Measurements from ENCODE around the gene SLC13A5. TPM values are rescaled to one million over a fixed set of nuclear protein-coding genes. Genes with fewer than 3 reads are reported as not detected.
"Not testable (repeated sequence)": the region's sequence is repeated elsewhere in the genome, so short reads cannot be mapped to it uniquely, and the experiment has no call there.

Gene SLC13A5
- total RNA-seq, 1 experiment from 2014 or later: 3.1 TPM

DNA sequence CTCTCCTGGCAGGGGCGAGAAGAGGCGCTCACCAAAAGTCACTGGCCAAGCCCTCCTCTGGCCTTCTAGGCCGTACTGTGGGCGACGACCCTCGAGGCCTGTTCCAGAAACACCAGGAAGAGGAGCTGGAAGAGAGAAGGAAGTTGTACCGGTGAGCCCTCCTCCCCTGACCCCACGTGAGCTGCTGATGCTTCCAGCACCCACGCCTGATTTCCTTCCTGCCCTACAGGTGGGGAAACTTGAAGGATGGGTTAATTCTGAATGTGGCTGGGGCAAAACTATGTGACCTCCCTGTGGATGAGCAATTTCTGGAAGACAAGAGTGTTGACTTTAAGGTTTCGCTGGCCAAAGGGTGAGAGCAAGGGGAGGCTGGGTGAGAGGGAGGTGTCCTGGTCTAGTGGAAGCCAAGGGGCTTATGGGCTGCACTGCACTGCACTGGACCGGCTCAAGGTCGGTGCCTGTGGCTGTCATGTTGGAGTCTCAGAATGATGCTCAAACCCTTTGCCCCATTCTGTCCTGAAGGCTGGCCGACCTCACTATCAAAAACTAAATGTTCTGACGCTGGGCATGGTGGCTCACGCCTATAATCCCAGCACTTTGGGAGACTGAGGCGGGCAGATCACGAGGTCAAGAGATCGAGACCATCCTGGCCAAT is 55.4 kb downstream of the SLC13A5 start:
- CTCF ChIA-PET: no interaction called here
- TF ChIP-seq, protein P1, sequence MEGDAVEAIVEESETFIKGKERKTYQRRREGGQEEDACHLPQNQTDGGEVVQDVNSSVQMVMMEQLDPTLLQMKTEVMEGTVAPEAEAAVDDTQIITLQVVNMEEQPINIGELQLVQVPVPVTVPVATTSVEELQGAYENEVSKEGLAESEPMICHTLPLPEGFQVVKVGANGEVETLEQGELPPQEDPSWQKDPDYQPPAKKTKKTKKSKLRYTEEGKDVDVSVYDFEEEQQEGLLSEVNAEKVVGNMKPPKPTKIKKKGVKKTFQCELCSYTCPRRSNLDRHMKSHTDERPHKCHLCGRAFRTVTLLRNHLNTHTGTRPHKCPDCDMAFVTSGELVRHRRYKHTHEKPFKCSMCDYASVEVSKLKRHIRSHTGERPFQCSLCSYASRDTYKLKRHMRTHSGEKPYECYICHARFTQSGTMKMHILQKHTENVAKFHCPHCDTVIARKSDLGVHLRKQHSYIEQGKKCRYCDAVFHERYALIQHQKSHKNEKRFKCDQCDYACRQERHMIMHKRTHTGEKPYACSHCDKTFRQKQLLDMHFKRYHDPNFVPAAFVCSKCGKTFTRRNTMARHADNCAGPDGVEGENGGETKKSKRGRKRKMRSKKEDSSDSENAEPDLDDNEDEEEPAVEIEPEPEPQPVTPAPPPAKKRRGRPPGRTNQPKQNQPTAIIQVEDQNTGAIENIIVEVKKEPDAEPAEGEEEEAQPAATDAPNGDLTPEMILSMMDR (IDR thresholded peaks at IDR 0.05; ENCODE audit: unreplicated experiment): no peak
- H3K4me3 Mint-ChIP-seq (ENCODE audit: low read depth, unreplicated experiment): peak overlapping the region; percentile 42
- DNase-seq: no peak
- H3K36me3 Mint-ChIP-seq (ENCODE audit: insufficient read depth, unreplicated experiment): peaks cover 2% of the 10 kb centered on the region
- H3K27ac Mint-ChIP-seq (ENCODE audit: unreplicated experiment): no peak overlapping the region
- no TSS peak for BruUV-seq (replicated peaks)
- no peaks in the 10 kb centered on the region for H3K9me3 Mint-ChIP-seq (ENCODE audit: low read depth, unreplicated experiment)
- H3K4me1 Mint-ChIP-seq (ENCODE audit: low read depth, unreplicated experiment): peaks cover 14% of the 10 kb centered on the region
- intact Hi-C loops (cut with micrococcal nuclease; ENCODE audit: unreplicated experiment): no loop called here
- H3K27me3 Mint-ChIP-seq (ENCODE audit: unreplicated experiment): peaks cover 33% of the 10 kb centered on the region

DNA sequence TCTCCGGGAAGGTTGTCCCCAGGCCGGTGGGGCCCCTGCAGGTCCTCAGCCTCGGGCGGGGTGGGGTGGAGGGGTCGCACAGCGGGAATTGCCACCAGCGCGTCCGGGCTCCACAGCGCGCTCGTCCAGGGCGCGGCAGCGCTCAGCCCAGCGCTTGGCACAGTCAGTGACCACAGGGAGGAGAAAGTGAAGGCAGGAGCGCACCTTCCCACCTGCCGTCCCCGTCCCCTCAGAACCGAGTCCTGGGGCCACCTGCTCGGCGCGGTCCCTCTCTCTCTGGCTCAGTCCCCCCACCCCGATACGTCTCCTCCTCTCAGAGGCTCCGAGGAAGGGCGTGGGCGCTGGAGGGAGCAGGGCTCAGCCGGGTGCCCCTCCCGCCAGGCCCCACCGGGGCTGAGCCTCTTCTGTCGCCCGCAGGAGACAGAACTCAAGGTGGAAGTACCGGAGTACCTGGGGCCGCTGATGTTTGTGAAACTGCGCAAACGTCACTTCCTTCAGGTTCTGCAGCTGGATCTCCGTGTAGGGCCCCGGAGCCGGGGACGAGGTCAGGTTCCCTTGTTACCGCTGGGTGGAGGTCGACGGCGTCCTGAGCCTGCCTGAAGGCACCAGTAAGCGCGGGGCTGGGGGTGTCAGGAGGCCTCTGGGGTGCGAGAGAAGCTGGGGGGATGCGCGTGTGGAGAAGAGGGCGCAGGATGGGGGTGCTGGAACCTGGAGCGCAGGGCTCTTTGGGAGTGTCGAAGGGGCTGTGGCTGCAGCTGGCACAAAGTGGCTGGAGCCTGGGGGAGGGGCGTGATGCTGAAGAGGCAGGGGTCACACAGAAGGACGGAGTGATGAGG is 56.2 kb downstream of the SLC13A5 start:
- H3K27ac Mint-ChIP-seq (ENCODE audit: unreplicated experiment); BruUV-seq (replicated peaks); intact Hi-C loops (cut with micrococcal nuclease; ENCODE audit: unreplicated experiment); H3K9me3 Mint-ChIP-seq (ENCODE audit: low read depth, unreplicated experiment); H3K36me3 Mint-ChIP-seq (ENCODE audit: insufficient read depth, unreplicated experiment); DNase-seq: not testable (repeated sequence)
- Mint-ChIP-seq H3K27me3 (ENCODE audit: unreplicated experiment) (peaks cover 26% of the 10 kb centered on the region), H3K4me1 (ENCODE audit: low read depth, unreplicated experiment) (peaks cover 19% of the 10 kb centered on the region), H3K4me3 (ENCODE audit: low read depth, unreplicated experiment) (peak overlapping the region; percentile 42)
- CTCF ChIA-PET: interaction anchor here (0.6 kb wide), 1 partner anchor 10 kb away, joined by 3 read pairs; no protein-coding TSS in a partner anchor

DNA sequence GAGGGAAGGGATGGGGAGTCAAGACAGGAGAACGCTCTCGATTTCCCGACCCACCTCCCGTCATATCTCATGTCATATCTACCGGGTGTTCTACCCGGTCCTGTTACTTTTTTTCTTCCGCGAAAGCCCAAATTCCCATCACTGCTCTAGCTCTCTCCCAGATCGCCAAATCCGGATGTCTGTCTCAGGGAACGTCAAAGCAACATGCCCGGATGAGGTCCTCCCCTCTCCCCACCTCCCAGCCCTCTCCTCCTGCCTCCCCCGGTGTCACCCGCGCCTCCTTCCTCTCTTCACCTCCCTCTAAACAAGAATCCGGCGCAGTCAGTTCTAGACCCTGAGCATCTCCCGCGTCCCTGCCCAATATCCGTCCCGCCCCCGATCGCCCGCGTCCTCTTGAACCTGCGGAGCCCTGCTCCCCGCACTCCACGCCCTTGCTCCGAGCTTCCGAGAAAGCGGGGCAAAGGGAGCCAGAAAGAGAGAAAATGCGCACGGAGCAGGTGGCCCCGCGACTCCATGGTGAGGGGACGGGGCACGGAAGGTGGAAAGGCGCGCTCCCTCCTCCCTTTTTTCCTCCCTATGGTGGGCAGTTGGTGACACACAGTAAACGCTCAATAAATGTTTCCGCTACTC is 57.3 kb downstream of the SLC13A5 start:
- Mint-ChIP-seq H3K4me1 (ENCODE audit: low read depth, unreplicated experiment) (peaks cover 19% of the 10 kb centered on the region), H3K27me3 (ENCODE audit: unreplicated experiment) (peaks cover 17% of the 10 kb centered on the region), H3K36me3 (ENCODE audit: insufficient read depth, unreplicated experiment) (peaks cover 19% of the 10 kb centered on the region), H3K4me3 (ENCODE audit: low read depth, unreplicated experiment) (peak overlapping the region; percentile 57)
- H3K9me3 Mint-ChIP-seq (ENCODE audit: low read depth, unreplicated experiment); BruUV-seq (replicated peaks); H3K27ac Mint-ChIP-seq (ENCODE audit: unreplicated experiment); intact Hi-C loops (cut with micrococcal nuclease; ENCODE audit: unreplicated experiment); CTCF ChIA-PET; DNase-seq: not testable (repeated sequence)

DNA sequence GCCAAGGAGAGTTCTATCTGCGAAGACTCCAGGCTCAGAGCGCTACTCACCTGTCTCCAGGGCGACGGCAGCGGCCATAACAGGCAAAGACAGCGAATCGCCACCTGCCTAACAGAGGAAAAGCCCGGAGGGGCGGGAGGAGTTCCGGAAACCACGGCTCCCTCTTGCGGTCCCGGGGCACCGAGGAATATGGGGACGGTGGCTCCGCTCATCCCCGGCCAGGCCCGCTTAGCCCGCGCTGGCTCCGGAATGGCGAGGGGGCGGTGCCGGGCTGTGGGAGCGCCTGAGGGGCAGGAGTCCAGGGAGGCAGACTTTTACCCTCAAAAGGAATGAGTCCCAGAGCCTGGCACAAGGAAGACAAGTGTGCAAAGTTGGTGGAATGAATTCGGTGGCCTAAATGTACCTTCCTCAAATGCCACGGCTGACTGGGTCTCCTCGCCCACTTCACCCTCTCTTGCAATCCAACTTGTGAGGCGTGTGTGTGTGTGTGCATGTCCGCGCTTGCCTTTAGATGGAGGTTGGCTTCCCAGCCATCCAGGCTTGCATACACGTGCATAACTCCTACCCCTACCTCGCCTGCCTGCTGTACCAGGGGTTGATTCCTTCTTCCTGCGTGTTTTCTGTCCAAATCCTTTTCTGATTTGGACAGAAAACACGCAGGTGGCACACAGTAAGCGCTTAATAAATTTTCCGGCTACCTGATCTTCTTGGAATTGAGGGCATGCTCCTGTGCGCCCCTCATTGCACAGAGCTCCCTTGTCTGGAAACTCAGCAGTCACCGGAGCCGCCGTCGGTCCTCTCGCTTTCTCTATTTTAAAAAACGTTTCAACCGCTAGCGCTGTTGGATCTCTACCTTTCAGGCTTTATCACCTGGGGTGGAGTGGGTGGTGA is 58.1 kb downstream of the SLC13A5 start:
- no TSS peak for BruUV-seq (replicated peaks)
- Mint-ChIP-seq H3K4me3 (ENCODE audit: low read depth, unreplicated experiment) (no peak overlapping the region), H3K27me3 (ENCODE audit: unreplicated experiment) (peaks cover 9% of the 10 kb centered on the region), H3K27ac (ENCODE audit: unreplicated experiment) (no peak overlapping the region), H3K9me3 (ENCODE audit: low read depth, unreplicated experiment) (no peaks in the 10 kb centered on the region), H3K4me1 (ENCODE audit: low read depth, unreplicated experiment) (peaks cover 19% of the 10 kb centered on the region), H3K36me3 (ENCODE audit: insufficient read depth, unreplicated experiment) (peaks cover 26% of the 10 kb centered on the region)
- DNase-seq: no peak
- CTCF ChIA-PET: no interaction called here
- TF ChIP-seq, protein P1 (IDR thresholded peaks at IDR 0.05; ENCODE audit: unreplicated experiment): no peak
- intact Hi-C loops (cut with micrococcal nuclease; ENCODE audit: unreplicated experiment): no loop called here
